GM18858 (cell line): Measurements from ENCODE around the gene EGFL7.
"Not testable (repeated sequence)": the region's sequence is repeated elsewhere in the genome, so short reads cannot be mapped to it uniquely, and the experiment has no call there.

Experiments used
- ATAC-seq: cut with Tn5 transposase; IDR thresholded peaks from one replicate; pipeline ENCODE4 v1.9.1; 2021; ENCODE audit not compliant: unreplicated experiment

The EGFL7 gene

GRCh38 chr9:136697146-136697820 lies 34.6 kb downstream of the EGFL7 start:
- ATAC-seq: no peak

DNA sequence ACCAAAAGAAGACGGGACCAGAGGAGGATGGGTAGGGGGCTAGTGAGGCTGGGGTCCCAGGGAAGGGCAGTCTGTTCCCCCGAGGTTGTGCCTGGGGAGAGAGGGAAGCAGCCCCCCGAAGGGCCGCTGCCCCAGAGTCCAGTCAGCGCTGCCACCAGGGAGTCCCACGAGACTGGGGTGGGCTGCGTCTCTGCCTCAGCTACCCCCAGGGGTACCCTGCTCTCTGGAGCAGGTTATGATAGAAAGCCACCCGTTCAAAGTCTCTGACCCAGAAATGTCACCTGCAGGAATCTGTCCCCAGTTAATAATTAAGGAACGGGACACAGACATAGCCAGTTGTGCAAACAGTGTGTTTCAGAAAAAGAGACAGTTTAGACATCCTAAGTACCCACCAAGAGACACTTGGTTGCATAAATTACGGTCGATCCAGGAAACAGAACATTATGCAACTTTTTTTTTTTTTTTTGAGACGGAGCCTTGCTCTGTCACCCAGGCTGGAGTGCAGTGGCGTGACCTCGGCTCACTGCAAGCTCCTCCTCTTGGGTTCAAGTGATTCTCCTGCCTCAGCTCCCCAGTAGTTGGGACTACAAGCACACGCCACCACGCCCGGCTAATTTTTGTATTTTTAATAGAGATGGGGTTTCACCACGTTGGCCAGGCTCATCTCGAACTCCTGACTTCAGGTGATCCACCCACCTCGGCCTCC lies 35.3 kb downstream of the EGFL7 start:
- ATAC-seq: no peak

DNA sequence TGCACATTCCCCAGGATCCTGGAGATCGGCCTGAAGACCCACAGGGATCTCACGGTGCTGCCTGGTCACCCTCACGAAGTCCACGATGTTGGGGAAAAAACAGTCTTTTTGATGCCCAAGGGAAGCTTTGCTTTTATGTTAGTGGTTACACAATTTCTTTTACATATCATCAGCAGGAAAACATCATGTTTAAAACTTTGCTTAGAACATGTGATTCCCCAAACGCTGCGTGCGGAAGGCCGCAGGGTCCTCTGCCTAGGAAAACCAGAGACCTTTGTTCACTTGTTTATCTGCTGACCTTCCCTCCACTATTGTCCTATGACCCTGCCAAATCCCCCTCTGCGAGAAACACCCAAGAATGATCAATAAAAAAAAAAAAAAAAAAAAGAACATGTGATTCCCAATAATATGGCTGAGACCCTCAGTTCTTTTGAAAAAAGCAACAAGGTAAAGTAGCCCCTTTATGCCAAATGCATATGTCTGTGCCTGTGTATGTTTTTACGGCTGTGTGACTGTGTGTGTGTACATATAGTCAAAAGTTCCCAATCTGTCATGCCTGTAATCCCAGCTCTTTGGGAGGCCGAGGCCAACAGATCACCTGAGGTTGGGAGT lies 36.0 kb downstream of the EGFL7 start:
- no peak for ATAC-seq

GRCh38 chr9:136700304-136700703 lies 37.6 kb downstream of the EGFL7 start:
- ATAC-seq: no peak

DNA sequence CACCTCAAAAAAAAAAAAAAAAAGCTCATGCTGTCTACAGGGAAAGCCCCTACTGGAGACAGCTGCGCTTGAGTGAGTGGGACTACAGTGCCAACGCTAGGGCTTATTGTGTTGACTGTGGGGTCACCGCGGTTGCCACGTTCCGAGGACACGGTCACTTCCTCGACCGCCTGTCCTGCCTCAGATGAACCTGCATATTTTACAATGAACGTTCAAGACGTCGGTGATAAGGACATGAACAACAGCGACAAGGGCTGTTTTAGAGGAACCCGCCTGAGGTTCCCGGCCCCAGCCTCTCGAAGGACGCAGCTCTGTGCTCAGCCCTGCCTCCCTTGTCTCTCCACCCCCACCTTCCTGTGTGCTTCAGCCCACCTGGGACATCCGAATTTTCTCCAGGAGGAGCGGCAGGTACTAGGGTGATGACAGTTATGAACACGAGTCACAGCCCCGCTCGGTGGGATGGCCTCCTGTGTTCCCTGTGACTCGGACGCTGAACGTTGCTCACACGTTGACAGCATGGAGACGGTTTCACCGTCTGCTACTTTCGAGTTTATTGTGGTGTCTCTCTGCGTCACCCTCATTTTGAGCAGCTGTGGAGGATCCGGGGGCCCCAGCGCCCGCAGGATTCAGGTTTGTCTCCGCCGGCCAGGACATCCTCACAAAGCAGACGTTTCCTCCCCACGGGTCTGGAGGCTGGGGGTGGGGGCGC lies 38.4 kb downstream of the EGFL7 start:
- no peak for ATAC-seq

GRCh38 chr9:136701668-136702053 lies 38.9 kb downstream of the EGFL7 start:
- ATAC-seq: no peak

GRCh38 chr9:136703276-136703860 lies 40.7 kb downstream of the EGFL7 start:
- no peak for ATAC-seq

DNA sequence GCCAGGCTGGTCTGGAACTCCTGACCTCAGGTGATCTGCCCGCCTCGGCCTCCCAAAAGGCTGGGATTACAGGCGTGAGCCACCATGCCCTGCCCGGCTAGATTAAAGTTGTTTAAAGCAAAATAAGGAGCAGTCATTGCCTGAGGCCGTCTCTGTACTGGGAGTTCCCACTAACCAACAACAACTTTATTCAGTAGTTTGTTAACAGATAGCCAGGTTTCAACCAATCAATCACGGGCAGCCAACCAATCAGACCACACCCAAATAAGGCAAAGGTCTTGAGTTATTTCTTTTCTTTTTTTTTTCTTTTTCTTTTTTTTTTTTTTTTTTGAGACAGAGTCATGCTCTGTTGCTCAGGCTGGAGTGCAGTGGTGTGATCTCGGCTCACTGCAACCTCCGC lies 42.0 kb downstream of the EGFL7 start:
- ATAC-seq: not testable (repeated sequence)

- no peak for ATAC-seq
Observed at GRCh38 chr9:136705564-136705963, 42.8 kb downstream of the EGFL7 start.

- ATAC-seq: no peak
Observed at GRCh38 chr9:136707011-136707410, 44.3 kb downstream of the EGFL7 start.

DNA sequence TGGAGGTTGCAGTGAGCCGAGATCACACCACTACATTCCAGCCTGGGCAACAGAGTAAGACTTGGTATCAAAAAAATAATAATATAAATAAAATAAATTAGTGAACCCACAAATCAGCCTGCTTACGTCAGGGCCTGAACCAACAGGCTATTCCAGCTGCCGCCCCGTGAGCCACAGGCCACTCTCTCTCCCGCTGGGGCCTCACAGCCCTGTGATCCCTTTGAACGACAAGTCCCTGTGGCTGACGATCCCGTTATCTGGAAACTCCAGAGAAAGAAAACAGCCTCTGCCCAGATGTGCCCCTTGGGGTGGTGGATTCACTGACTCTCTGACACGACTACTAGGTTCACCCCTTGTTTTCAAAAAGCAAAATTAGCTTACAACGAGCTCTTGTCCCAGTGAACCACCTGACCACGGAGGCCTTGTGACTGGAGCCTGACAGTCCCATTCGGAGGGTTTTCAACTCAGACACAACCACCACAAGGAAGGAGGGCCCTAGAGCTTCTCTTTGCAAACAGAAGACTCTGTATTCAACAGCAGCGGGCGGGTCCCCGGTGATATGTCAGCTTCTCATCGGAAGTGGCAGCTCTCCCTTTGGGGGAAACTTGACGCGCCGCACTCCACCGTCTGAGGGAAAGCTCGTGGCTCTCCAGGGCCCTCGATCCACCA lies 45.3 kb downstream of the EGFL7 start:
- ATAC-seq: no peak

- ATAC-seq: no peak
Observed at GRCh38 chr9:136709454-136710109, 46.9 kb downstream of the EGFL7 start.

GRCh38 chr9:136710543-136710942 lies 47.8 kb downstream of the EGFL7 start:
- ATAC-seq: no peak

GRCh38 chr9:136711219-136711648 lies 48.5 kb downstream of the EGFL7 start:
- ATAC-seq: not testable (repeated sequence)

DNA sequence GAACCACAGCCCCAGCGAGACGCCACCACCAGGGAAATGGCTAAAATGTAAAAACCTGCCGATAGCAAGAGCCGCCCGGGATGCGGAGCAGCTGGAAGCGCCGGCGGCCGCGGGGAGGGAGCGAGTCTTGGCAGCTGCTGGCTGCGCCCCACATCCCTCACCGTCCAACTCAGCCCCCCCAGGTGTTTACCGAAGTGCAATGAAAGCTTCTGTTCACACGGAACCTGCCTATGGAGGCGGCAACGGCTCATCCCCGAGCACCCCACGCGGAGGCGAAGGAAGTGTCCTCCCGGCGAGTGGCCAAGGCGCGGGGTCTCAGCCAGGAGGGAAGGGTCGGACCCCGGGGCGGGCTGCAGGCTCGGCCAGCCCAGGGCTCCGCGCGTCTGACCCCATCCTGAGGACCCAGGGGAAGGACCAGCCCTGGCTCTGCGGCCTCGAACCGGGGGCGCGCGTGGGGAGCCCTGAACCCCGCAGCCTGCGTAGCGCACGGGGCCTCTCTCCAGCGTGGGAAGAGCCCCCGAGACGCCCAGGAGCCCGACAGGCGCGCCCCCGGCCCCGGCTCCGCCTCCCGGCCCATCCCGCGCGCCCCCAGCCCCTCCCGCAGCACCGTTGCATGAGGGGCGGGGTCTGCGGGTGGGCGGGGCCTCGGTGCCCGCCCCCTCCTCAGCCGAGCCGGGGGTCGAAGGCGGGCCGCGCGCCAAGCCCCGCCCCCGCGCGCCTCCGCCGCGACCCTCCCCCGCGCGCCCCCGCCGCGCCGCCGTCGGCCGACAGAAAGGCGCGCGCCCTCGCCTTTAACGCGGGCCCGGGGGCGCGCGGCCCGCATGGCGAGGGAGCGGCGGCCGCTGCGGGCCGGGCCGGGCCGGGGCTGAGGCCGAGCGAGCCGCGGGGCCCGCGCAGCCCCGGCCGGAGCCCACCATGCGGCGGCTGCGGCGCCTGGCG lies 49.3 kb downstream of the EGFL7 start, which contains the start of gene DIPK1B:
TSS of gene DIPK1B (plus strand) at position 822 of the 939 bp plus-strand sequence. CDS start at position 916, 94 bp downstream.
- no peak for ATAC-seq

DNA sequence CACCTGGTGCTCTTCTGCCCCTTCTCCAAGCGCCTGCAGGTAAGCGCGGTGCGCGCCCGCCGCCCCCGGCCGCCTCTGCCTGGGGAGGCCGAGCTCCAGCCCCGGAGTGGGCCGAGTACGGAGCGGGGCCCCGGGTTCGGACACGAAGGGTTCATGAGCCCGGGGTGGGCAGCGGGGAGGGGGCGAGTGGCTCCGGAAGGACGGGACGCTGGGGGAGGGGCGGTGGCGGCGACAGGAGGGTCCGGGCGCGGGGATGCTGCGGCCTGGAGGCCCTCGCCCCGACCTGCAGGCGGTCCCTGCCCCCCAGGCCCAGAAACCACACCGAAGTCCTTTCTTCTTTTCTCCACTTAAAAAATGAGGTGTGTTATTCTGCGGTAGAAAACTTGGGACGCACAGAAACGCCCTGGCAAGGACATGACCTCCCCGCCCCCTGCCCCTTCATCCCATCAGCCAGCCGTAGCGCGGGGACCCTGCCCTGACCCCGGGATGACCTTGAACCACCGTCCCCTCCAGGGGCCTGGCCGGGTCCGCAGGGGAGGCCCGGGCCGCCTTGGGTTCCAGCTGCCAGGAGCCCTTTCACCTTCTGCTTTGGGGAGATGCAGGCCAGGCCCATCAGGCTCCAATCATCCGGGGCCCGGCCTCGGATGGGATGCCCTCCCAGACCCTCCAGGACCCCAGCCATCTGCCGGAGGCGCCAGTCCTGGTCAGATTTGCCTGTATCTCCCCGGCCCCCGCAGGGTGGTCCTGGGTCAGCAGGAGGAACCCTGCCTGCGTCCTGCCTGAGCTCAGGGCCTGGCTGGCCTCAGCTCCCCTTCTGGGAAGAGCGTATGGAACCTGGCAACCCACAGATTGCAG lies 50.2 kb downstream of the EGFL7 start:
- ATAC-seq: no peak

- ATAC-seq: no peak
Observed at GRCh38 chr9:136713550-136713949, 50.8 kb downstream of the EGFL7 start.
